GM18909 (cell line): ENCODE data around the gene SSR1.

ENCODE experiments used
- ATAC-seq: cut with Tn5 transposase; IDR thresholded peaks from one replicate; pipeline ENCODE4 v1.9.1; 2021; ENCODE audit warnings: mild to moderate bottlenecking; ENCODE audit not compliant: unreplicated experiment, poor library complexity

The SSR1 gene

DNA sequence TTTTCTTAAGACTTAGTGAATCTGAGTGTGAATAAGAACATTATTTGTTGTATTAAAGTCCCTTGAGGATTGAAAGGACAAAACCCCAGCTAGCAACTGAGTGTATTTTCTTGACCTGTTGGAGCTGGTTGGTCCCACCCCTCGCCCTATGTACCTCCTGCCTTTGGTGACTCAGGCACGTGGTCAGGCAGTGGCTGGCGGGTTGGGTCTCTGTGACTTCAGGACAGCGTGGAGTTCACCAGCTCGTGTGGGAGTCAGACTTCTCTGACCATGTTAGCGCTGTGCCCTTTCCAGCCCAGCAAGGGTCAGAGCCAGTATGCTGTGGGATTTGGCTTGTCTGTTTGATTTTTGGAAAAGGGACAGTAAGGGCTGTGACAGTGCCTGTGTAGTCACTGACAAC, 93.7 kb downstream of the SSR1 start:
- ATAC-seq, result no peak

GRCh38 chr6:7218406-7218988, 94.5 kb downstream of the SSR1 start:
- no peak for ATAC-seq
